ENCODE measurements around the gene F9.
"Not testable (repeated sequence)": the region's sequence is repeated elsewhere in the genome, so short reads cannot be mapped to it uniquely, and the experiment has no call there.

The F9 gene

GRCh38 chrX:139530550-139530949, at the start of gene F9:
F9 (plus strand) TSS chrX:139530739; CDS start chrX:139530765, 26 bp downstream.
- DNase-seq = no peak

- no peak for DNase-seq
Observed at GRCh38 chrX:139483699-139484098, 46.8 kb upstream of the F9 start.

- DNase-seq = no peak
Observed at GRCh38 chrX:139484591-139484990, 45.9 kb upstream of the F9 start.

DNA sequence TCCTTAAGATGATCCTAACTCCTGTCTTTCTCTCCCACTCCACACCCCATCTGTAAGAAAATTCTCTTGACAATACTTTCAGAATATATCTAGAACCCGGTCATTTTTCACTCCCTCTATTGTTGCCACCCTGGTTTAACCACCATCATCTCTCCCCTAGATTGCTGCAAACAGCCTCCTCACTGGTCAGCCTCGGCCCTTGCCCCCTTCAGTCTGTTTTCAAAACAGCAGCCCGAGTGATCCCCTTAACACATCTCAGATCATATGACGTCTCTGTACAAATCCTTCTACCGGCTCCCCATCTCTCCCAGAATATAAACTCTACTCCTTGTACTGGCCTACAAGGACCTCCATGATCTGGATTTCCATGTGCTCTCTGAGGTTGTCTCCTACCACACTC, 35.2 kb upstream of the F9 start:
- DNase-seq = no peak

DNA sequence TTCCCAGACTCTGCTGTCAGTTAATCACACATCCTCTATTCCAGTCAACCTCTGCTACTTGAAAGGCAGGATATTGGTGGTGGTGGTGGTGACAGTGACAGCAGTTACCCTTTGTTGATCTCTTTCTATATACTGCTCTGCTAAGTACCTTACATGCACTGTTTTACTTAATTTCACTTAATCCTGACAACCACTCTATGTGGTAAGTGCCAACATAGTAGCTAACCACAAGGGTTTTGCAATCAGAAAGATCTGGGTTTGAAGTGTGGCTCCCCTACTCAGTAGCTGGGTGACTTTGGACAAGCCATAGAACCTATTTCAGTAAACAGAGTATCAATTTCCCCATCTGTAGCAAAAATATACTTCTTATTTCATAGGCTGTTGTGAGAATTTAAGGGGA, 24.2 kb upstream of the F9 start:
- no peak for DNase-seq

DNA sequence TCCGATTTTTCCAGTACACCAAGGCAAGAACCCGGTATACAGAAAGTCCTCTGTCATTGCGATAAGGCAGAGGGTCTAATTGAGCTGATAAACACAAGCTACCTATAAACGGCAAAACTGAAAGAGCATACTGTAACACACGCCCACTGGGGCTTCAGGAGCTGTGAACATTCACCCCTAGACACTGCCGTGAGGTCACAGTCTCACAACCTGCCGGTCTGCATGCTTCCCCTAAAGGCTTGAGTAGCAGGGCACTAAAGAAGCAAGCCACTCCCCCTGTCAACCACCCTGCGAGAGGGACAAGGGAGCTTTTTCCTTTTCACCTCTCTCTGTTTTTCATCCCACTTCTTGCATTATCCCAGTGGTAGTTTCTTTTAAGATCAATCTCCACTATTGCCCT, 22.4 kb upstream of the F9 start:
- DNase-seq = no peak

DNA sequence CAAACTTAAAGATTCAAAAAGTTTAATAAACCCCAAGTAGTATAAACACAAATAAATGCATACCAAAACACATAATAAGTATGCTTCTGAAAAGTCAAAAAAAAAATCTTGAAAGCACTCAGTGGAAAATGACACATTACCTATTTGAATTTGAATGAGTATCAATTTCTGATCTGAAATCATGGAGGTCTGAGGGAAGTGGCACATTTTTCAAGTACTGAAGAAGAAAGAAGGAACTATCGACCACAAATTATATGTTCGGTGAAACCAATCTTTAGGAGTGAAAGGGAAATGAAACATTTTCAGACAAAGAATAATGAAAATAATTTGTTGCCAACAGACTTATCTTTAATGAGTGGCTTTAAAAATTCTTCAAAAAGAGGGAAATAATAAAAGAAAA, 12.1 kb upstream of the F9 start:
- no peak for DNase-seq

DNA sequence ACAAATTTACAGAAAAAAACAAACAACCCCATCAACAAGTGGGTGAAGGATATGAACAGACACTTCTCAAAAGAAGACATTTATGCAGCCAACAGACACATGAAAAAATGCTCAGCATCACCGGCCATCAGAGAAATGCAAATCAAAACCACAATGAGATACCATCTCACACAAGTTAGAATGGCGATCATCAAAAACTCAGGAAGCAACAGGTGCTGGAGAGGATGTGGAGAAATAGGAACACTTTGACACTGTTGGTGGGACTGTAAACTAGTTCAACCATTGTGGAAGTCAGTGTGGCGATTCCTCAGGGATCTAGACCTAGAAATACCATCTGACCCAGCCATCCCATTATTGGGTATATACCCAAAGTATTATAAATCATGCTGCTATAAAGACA, 1.7 kb upstream of the F9 start:
- DNase-seq = not testable (repeated sequence)

GRCh38 chrX:139532834-139533233, 2.3 kb downstream of the F9 start:
- DNase-seq = no peak

DNA sequence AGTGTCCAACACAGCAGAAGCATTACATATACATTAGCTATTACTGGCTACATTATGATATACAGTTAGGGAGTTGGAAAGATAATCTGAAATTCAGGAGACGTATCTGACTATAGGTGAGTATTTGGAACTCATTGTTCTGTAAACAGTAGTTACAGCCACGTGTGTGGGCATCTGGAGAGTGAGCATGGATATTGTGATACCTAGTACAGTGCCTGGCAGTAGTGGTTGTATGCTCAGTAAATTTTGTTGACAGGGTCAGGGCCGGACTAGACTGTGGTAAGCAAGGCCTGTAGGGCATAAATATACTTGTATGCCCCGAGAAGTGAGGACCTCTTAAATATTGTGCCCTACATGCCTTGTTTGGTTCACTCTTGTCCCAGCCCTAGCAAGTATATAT, 2.9 kb downstream of the F9 start:
- DNase-seq = no peak

DNA sequence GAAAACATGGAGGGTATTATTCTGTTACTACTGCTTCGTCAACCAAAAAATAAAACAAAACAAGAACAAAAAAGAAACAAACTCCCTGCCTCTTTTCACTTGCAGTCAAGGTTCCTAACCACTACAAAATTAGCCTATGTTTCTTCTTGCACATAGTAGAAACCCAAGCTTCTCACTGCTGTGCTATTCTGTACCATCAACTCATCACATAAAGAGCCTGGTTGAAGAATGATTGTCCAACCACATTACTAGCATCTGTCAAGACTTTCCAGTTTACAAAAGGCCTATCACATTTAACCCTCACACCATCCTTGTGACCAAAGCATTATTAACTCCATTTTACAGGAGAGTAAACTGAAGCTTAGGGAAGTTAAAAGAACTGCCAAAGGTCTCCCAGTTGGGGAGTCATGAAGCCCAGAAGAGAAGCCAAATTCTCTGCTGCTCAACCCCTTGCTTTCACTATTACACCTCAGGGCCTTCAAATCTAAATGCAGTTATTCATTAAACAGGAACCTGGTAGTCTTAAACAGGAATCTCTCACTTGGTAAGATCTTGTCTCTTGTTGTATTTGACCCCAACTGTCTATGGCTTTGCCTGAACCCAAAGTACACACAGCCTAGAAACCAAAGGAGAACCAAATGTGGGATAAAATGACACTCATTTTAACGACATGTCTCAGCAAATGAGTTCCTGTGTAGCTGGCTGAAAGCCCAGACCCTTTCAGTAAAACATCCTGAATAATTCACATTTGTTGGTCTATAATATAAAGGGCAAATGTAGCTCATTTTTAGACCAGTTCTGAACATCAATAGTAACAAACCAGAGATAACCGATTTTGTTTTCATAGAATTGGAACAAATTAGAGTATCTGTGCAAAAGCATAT, 8.6 kb downstream of the F9 start:
- no peak for DNase-seq

GRCh38 chrX:139542652-139543051, 12.1 kb downstream of the F9 start:
- no peak for DNase-seq

GRCh38 chrX:139543920-139544319, 13.4 kb downstream of the F9 start:
- DNase-seq = no peak

DNA sequence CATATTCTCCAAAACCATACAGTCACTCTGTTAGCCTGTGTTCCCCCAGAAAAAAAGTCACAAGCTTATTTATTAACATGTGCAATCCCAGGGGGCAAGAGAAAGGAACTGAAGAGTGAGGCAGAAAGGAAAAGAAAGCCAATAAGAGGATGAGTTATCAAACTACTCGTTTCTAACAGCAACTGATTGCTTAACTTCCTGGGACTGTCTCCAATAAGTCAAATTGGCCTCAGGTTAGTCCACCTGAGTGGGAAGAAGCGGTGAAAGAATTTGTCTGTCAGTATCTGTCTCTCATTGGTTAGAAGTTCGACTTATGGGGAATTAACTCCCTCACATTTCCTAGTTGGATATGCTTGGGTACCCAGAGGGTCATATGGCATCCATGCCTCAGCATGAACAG, 14.1 kb downstream of the F9 start:
- no peak for DNase-seq

GRCh38 chrX:139554376-139554775, 23.8 kb downstream of the F9 start:
- DNase-seq = no peak

- no peak for DNase-seq
Observed at GRCh38 chrX:139554991-139555675, 24.6 kb downstream of the F9 start.

- DNase-seq = peak; percentile 21
Observed at GRCh38 chrX:139559383-139560042, 29.0 kb downstream of the F9 start.

GRCh38 chrX:139560221-139560620, 29.7 kb downstream of the F9 start:
- DNase-seq = peak; percentile 0

DNA sequence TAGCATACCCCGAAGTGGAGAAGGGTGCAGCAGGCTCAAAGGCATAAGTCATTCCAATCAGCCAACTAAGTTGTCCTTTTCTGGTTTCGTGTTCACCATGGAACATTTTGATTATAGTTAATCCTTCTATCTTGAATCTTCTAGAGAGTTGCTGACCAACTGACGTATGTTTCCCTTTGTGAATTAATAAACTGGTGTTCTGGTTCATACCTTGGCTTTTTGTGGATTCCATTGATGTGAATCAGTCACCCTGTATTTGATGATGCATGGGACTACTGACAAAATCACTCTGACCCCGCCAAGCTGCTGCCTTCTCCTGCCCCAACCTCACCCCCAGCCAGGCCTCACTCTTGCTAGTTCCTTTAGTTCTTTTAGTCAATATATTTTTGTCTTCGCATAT, 32.7 kb downstream of the F9 start:
- DNase-seq = no peak

DNA sequence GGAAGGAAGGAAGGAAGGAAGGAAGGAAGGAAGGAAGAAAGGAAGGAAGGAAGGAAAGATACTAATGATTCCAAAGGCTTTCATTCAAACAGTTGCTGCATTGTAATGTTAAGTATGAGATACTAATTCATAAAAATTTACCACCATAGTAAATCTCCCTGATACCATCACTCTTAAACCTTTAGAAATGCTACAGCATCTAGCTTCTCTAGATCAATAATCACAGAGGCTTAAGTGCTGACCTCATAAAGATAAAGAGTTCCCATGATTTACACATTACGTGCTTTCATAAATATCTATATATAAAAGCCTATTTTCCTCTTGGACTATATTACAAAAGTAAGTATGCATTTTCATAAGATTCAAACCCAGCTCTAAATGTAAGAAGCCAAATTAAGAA, 36.4 kb downstream of the F9 start:
- no peak for DNase-seq

- DNase-seq = no peak
Observed at GRCh38 chrX:139581068-139581467, 50.5 kb downstream of the F9 start.

DNA sequence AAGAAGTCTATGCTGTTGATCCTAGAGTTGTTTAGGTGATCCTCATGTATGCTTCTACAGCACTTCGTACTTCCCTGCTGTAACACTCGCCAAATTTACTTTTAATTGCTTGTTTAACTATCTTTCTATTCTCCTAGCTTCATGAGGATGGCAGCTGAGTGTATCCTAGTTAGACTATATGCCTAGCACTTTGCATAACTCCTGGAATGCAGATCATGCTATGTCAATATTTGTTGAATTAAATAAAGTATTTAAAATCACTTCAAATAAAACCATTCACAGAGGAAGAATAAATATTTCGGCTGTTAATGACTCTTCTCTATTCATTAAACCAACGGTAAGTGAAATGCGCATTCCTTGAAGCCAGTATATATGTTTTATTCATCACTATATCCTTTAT, 55.1 kb downstream of the F9 start:
- no peak for DNase-seq

DNA sequence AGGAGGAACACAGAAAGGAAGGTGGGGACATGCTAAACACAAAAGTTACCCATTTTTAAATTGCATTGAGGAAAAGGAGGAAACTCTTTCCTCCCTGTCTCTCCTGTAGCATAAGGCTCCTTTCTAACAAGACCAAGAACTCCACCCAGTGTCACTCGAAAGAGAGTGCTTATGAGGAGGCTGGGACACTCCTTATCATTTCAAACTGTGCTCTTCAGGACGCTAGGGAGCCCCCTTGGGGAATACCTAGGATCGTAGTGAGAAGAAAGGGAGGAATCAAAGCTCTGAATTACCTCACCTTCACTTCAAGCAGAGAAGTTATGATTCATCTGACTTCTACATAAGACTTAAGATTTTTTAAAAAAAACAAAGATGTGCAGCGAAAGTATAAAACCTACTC, 65.5 kb downstream of the F9 start:
- no peak for DNase-seq

DNA sequence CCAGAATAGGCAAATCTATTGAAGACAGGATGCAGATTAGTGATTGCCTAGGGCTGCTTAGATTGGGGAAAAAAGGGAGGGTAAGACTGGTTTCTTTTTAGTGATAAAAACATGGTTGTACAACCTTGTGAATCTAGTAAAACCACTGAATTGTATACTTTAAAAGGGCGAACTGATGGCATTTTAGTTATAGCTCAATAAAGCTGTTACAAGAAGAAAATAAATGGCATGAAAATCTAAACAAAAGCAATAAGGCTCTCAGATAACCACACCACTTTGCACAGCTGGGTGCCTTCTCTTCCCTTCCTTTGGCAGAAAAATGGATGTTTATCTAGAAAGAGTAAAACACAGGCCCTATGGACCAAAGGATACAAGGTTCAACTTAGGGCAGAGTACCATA, 69.6 kb downstream of the F9 start:
- DNase-seq = no peak

All from EL (cell line).